ENCODE data around the gene EIF5B. TPM values are rescaled to one million over a fixed set of nuclear protein-coding genes. Genes with fewer than 3 reads are reported as not detected.
"Not testable (repeated sequence)": the region's sequence is repeated elsewhere in the genome, so short reads cannot be mapped to it uniquely, and the experiment has no call there.

EIF5B gene, protein sequence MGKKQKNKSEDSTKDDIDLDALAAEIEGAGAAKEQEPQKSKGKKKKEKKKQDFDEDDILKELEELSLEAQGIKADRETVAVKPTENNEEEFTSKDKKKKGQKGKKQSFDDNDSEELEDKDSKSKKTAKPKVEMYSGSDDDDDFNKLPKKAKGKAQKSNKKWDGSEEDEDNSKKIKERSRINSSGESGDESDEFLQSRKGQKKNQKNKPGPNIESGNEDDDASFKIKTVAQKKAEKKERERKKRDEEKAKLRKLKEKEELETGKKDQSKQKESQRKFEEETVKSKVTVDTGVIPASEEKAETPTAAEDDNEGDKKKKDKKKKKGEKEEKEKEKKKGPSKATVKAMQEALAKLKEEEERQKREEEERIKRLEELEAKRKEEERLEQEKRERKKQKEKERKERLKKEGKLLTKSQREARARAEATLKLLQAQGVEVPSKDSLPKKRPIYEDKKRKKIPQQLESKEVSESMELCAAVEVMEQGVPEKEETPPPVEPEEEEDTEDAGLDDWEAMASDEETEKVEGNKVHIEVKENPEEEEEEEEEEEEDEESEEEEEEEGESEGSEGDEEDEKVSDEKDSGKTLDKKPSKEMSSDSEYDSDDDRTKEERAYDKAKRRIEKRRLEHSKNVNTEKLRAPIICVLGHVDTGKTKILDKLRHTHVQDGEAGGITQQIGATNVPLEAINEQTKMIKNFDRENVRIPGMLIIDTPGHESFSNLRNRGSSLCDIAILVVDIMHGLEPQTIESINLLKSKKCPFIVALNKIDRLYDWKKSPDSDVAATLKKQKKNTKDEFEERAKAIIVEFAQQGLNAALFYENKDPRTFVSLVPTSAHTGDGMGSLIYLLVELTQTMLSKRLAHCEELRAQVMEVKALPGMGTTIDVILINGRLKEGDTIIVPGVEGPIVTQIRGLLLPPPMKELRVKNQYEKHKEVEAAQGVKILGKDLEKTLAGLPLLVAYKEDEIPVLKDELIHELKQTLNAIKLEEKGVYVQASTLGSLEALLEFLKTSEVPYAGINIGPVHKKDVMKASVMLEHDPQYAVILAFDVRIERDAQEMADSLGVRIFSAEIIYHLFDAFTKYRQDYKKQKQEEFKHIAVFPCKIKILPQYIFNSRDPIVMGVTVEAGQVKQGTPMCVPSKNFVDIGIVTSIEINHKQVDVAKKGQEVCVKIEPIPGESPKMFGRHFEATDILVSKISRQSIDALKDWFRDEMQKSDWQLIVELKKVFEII
- 10 to 100 TPM; 16.5 to 31.9 (median 25.3) TPM for polyA plus RNA-seq

DNA sequence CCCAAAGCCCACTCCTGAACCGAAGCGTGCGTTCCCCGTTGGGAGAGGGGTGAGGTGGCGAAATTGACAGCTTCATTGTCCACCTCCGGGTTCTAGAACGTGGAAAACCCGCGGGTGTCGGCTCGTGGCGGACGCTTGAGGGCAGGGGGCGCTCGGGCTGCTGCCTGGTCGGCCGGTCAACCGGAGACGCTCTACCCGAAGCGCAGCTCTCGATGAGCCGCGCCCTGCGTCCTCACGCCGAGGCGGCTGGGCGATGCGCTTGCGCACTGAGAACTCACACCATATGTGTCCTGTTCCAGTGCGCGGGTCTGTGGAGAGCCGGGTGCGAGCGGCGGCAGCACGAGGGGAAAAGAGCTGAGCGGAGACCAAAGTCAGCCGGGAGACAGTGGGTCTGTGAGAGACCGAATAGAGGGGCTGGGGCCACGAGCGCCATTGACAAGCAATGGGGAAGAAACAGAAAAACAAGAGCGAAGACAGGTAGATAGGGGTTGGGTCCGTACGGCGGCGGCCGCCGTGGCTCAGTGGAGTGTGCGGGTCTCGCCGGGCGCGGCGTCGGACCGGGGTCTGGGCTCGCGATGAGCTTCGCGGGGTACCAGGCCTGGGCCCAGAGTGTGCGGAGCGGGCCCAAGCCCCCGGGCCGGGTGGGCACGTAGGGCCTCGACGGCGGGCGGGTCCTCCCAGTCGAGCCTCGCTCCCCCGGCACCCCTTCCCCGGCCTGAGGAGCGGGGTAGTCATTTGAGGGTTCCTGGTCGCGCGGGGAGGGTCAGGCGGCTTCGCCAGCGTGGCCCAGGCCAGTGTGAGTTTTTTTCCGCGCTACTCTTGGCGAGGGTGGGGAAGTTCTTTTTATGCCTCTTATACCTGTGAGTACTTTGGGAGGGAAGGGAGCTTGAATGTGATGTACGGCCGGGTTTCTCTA lies at the start of gene EIF5B:
Gene EIF5B, plus strand, starts transcription at position 277 of the 916 bp plus-strand sequence. Its CDS starts 166 bp downstream, at position 443.
- 0 to 1% (median 0%) methylated on average over 72 to 87 of the region's 87 CpGs for WGBS, 3 donors
- peak within 1 kb of the TSS; percentile 74 for H3K27ac ChIP-seq (ENCODE audit: low read depth, low read length)

DNA sequence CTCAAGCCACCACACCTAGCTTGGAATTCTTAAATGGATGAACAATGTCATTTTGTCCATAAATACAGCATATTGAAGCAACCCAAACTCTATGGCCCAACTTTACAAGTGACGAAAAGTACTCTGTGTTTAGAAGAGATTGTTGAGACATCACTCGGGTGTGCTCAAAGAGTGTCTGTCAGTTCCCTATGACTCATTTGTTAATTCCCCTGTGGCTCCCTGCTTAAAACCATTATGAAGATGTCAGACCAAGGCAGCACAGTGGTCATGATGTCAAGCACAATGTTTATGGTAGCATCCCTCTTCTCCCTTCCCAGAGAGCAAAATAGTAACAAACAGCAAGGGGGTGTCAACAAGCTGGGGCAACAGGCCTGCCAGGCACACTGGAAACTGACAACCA lies 39.2 kb upstream of the EIF5B start:
- no peak overlapping the region for H3K27ac ChIP-seq (ENCODE audit: low read depth, low read length)
- 61 to 94% (median 83%) methylated on average over 2 of the region's 2 CpGs for WGBS, 3 donors

- 94 to 96% (median 96%) methylated on average over 7 of the region's 7 CpGs for WGBS, 3 donors
- H3K27ac ChIP-seq (ENCODE audit: low read depth, low read length): no peak overlapping the region
These were observed 37.6 kb upstream of the EIF5B start for GRCh38 chr2:99299580-99299979.

DNA sequence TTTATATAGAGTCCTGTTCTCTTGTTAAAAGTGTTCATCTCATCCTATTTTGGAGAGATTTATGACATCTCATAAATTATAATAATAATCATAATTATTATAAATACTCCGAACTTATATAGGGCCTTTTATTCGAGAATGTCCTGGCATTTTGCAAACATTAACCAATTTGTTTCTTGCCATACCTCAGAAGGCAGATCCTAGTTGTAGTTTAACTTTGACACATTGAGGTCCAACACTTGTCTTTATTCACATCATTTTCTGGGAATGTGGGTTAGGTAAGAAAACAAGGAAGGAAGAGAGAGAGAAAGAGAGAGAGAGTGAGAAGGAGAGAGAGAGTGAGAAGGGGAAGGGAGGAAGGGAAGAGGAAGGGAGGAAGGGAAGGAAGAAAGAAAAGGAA lies 36.1 kb upstream of the EIF5B start, which contains the start of gene LYG1:
Gene LYG1, minus strand, starts transcription at position 101 of the 400 bp plus-strand sequence. CDS start 5,527 bp downstream, outside the sequence.
- WGBS, 3 donors: 59 to 91% (median 89%) methylated on average over 2 of the region's 2 CpGs
- not testable (repeated sequence) for H3K27ac ChIP-seq (ENCODE audit: low read depth, low read length)

GRCh38 chr2:99317161-99317872 lies 19.9 kb upstream of the EIF5B start:
- 97 to 98% (median 97%) methylated on average over 9 of the region's 9 CpGs for WGBS, 3 donors
- H3K27ac ChIP-seq (ENCODE audit: low read depth, low read length): no peak overlapping the region

DNA sequence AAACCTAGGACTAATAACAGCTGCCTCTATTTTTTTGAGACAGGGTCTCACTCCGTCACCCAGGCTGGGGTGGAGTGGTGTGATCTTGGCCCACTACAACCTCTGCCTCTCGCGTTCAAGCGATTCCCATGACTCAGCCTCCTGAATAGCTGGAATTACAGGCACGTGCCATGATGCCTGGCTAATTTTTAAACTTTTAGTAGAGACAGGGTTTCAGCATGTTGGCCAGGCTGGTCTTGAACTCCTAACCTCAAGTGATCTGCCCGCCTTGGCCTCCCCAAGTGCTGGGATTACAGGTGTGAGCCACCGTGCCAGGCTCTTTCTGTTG lies 19.4 kb upstream of the EIF5B start:
- 97 to 98% (median 97%) methylated on average over 7 of the region's 7 CpGs for WGBS, 3 donors
- H3K27ac ChIP-seq (ENCODE audit: low read depth, low read length): not testable (repeated sequence)

- 92 to 97% (median 95%) methylated on average over 5 of the region's 5 CpGs for WGBS, 3 donors
- H3K27ac ChIP-seq (ENCODE audit: low read depth, low read length): no peak overlapping the region
These were observed 11.8 kb upstream of the EIF5B start for GRCh38 chr2:99325384-99325783.

- 0% methylated on average over 60 of the region's 60 CpGs for WGBS, 3 donors
- H3K27ac ChIP-seq (ENCODE audit: low read depth, low read length): peak within 1 kb of the TSS; percentile 74
These were observed 1.0 kb upstream of the EIF5B start, which contains the start of gene TXNDC9 for GRCh38 chr2:99335911-99336803. Gene TXNDC9 (minus strand): TSS chr2:99336333. CDS start chr2:99333210, 3,123 bp downstream.

- H3K27ac ChIP-seq (ENCODE audit: low read depth, low read length): peak overlapping the region; percentile 74
- 1 to 2% (median 1%) methylated on average over 8 of the region's 8 CpGs for WGBS, 3 donors
These were observed 431 bp upstream of the EIF5B start for GRCh38 chr2:99336804-99337112.

DNA sequence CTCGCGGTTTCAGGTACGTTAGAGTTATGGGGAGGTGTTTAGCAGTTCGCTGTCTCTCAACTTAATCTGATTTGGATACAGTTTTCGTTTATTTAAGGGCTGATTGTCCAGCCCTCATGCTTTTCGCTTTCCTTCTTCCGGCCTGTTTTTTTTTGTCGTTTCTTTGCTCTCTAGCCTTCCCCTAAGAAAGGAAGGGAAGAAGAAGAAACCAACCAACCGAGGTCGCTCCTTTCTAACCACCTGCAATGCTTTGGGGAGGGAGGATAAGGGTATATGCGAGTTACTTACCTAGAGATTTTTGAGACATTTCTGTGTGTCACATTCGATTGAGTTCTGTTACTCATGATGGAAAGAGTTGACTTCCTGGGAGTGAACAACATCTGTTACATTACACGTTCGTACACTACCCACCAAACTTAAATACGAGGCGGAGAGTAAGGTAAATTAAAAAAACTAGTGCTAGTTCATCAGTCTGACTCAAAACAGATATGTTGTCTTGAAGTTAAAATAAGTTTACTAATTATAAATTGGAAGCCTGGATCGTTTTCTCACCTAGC lies 918 bp downstream of the EIF5B start:
- H3K27ac ChIP-seq (ENCODE audit: low read depth, low read length): peak overlapping the region; percentile 74
- 2 to 5% (median 4%) methylated on average over 17 of the region's 17 CpGs for WGBS, 3 donors

DNA sequence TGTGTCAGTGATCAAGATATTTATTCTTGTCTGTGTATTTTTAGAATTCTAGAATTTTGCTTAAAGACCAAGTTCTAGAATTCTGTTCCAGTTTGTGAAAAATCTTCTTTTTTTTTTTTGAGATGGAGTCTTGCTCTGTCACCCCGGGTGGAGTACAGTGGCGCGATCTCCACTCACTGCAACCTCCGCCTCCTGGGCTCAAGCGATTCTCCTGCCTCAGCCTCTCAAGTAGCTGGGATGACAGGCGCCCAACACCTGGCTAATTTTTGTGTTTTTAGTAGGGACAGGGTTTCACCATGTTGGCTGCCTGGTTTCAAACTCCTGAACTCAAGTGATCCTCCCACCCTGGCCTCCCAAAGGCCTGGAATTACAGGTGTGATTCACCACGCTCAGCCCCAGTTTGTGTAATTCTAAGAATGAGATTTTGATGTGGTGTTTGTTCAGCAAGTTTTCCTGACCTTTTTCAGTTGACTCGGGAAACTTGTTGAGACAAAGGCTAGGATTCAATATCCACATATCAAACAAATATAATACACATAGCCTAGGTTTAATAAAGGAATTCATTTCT lies 3.6 kb downstream of the EIF5B start:
- 80 to 93% (median 87%) methylated on average over 8 of the region's 8 CpGs for WGBS, 3 donors
- H3K27ac ChIP-seq (ENCODE audit: low read depth, low read length): no peak overlapping the region

DNA sequence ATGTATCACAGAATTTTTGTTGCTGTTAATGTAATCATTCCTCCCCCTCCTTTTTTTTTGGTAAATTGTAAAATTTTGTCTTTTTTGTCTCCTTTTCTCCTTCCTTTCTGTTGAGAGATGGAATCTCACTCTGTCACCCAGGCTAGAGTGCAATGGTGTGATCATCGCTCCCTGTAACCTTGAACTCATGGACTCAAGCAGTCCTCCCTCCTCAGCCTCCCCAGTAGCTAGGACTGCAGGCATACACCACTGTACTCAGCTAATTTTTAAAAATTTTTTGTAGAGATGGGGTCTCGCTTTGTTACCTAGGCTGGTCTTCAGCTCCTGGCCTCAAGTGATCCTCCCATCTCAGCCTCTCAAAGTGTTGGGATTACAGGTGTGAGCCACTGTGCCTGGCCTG lies 5.3 kb downstream of the EIF5B start:
- H3K27ac ChIP-seq (ENCODE audit: low read depth, low read length): no peak overlapping the region
- WGBS, 3 donors: 96 to 99% (median 97%) methylated on average over 2 of the region's 2 CpGs

DNA sequence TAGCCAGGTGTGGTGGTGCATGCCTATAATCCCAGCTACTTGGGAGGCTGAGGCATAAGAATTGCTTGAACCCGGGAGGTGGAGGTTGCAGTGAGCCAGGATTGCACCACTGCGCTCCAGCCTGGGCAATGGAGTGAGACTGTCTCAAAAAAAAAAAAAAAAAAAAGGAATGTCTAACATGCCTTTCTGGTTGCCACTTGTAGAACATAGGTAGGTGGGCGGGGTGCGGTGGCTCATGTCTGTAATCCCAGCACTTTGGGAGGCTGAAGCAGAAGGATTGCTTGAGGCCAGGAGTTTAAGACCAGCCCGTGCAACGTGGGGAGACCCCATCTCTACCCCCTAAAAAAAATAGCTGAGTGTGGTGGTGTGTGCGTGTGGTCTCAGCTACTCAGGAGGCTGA lies 8.3 kb downstream of the EIF5B start:
- not testable (repeated sequence) for H3K27ac ChIP-seq (ENCODE audit: low read depth, low read length)
- 97 to 100% (median 98%) methylated on average over 7 of the region's 7 CpGs for WGBS, 3 donors

DNA sequence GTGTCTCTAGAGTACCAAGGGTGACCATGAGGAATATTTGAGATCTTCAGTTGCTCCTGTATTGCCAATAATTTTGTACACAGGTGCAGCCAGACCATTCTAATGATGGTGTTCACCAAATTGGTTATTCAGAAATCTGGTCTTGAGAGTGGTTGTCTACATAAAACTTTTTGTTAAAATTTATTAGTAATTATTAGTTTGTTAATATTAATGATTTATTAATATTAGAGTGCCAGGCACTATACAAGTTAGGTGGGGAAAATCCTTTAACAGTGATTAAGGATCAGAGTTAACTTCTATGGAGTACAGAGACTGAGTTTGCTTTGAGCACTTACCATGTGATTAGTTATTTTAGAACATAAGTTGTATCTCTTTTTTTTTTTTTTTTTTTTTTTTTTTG lies 9.0 kb downstream of the EIF5B start:
- H3K27ac ChIP-seq (ENCODE audit: low read depth, low read length): no peak overlapping the region

GRCh38 chr2:99348173-99348572 lies 11.0 kb downstream of the EIF5B start:
- H3K27ac ChIP-seq (ENCODE audit: low read depth, low read length): no peak overlapping the region
- 87 to 90% (median 87%) methylated on average over 3 of the region's 3 CpGs for WGBS, 3 donors

GRCh38 chr2:99350194-99350593 lies 13.0 kb downstream of the EIF5B start:
- H3K27ac ChIP-seq (ENCODE audit: low read depth, low read length): no peak overlapping the region

All from adipose tissue (tissue), 3 donors.